ENCODE measurements around the gene RCC1.

- TF ChIP-seq, protein P1, sequence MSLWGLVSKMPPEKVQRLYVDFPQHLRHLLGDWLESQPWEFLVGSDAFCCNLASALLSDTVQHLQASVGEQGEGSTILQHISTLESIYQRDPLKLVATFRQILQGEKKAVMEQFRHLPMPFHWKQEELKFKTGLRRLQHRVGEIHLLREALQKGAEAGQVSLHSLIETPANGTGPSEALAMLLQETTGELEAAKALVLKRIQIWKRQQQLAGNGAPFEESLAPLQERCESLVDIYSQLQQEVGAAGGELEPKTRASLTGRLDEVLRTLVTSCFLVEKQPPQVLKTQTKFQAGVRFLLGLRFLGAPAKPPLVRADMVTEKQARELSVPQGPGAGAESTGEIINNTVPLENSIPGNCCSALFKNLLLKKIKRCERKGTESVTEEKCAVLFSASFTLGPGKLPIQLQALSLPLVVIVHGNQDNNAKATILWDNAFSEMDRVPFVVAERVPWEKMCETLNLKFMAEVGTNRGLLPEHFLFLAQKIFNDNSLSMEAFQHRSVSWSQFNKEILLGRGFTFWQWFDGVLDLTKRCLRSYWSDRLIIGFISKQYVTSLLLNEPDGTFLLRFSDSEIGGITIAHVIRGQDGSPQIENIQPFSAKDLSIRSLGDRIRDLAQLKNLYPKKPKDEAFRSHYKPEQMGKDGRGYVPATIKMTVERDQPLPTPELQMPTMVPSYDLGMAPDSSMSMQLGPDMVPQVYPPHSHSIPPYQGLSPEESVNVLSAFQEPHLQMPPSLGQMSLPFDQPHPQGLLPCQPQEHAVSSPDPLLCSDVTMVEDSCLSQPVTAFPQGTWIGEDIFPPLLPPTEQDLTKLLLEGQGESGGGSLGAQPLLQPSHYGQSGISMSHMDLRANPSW (CRISPR knock-in tag; conservative IDR thresholded peaks at IDR 0.05; ENCODE audit: low read depth) = no peak
- TF ChIP-seq RORB (CRISPR knock-in tag; IDR thresholded peaks at IDR 0.05) (no peak), CREM (CRISPR knock-in tag; IDR thresholded peaks at IDR 0.05) (no peak)
- TF ChIP-seq, protein P2, sequence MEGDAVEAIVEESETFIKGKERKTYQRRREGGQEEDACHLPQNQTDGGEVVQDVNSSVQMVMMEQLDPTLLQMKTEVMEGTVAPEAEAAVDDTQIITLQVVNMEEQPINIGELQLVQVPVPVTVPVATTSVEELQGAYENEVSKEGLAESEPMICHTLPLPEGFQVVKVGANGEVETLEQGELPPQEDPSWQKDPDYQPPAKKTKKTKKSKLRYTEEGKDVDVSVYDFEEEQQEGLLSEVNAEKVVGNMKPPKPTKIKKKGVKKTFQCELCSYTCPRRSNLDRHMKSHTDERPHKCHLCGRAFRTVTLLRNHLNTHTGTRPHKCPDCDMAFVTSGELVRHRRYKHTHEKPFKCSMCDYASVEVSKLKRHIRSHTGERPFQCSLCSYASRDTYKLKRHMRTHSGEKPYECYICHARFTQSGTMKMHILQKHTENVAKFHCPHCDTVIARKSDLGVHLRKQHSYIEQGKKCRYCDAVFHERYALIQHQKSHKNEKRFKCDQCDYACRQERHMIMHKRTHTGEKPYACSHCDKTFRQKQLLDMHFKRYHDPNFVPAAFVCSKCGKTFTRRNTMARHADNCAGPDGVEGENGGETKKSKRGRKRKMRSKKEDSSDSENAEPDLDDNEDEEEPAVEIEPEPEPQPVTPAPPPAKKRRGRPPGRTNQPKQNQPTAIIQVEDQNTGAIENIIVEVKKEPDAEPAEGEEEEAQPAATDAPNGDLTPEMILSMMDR (IDR thresholded peaks at IDR 0.05) = no peak
- TF ChIP-seq, protein P3, sequence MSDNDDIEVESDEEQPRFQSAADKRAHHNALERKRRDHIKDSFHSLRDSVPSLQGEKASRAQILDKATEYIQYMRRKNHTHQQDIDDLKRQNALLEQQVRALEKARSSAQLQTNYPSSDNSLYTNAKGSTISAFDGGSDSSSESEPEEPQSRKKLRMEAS (CRISPR knock-in tag; IDR thresholded peaks at IDR 0.05) = no peak
- TF ChIP-seq, protein P4, sequence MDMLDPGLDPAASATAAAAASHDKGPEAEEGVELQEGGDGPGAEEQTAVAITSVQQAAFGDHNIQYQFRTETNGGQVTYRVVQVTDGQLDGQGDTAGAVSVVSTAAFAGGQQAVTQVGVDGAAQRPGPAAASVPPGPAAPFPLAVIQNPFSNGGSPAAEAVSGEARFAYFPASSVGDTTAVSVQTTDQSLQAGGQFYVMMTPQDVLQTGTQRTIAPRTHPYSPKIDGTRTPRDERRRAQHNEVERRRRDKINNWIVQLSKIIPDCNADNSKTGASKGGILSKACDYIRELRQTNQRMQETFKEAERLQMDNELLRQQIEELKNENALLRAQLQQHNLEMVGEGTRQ (CRISPR knock-in tag; IDR thresholded peaks at IDR 0.05) = no peak
Observed at GRCh38 chr1:28560886-28561285, 55.0 kb downstream of the RCC1 start.
